Ovary (tissue), 9 donors: ENCODE data around the gene ADAMTS5. TPM values are rescaled to one million over a fixed set of nuclear protein-coding genes. Genes with fewer than 3 reads are reported as not detected.

ENCODE experiments used
- DNase-seq, 5 donors: peaks; one replicate each; pipeline ENCODE4 v3.0.0-alpha.2; 2019 to 2020
- H3K27ac ChIP-seq, 2 donors: fragments of 200-600 bp; one replicate each; pipeline versions ENCODE4 v1.5.1 to v1.8.0; 2019 to 2022
- H3K27me3 ChIP-seq: fragments of 200-600 bp; one replicate; pipeline ENCODE4 v1.8.0; 2022
- H3K36me3 ChIP-seq: fragments of 200-600 bp; sonication (generic); one replicate; pipeline ENCODE4 v1.5.1; 2019
- H3K4me1 ChIP-seq: one replicate; pipeline ENCODE4 v1.8.1; 2013; ENCODE audit warnings: mild to moderate bottlenecking, moderate library complexity; ENCODE audit not compliant: insufficient read depth
- H3K4me3 ChIP-seq: fragments of 200-600 bp; sonication (generic); one replicate; pipeline ENCODE4 v1.5.1; 2017
- H3K9me3 ChIP-seq, 2 donors: fragments of 200-600 bp in 1 of 2; sonication (generic) in 1 of 2; one replicate each; pipeline versions ENCODE4 v1.5.1 to v1.8.1; 2013 to 2019; ENCODE audit warnings: mild to moderate bottlenecking in 1 of 2, moderate library complexity in 1 of 2
- CTCF ChIP-seq, 3 donors: fragments of 450-650 bp in 2 of 3; fragments of 200-600 bp in 1 of 3; IDR thresholded peaks; one replicate each; pipeline versions ENCODE4 v1.5.1 to v1.8.0; 2016 to 2022; ENCODE audit warnings: antibody characterized with exemption in 3 of 3, mild to moderate bottlenecking in 1 of 3
- EP300 ChIP-seq: sonication (generic); formaldehyde crosslinking; IDR thresholded peaks from one replicate; pipeline ENCODE4 v1.6.1; 2017; ENCODE audit warnings: antibody characterized with exemption
- POLR2A ChIP-seq: fragments of 450-650 bp; IDR thresholded peaks from one replicate; pipeline ENCODE4 v1.6.1; 2017; ENCODE audit warnings: antibody characterized with exemption, mild to moderate bottlenecking, moderate library complexity
- WGBS, 3 donors: extraction: QIAGEN DNeasy Blood & Tissue Kit in 1 of 3; methylation state at CpG; one replicate each; pipeline versions ENCODE4 v1.1.5 to v1.1.7; 2013 to 2017; 5-methylcytosine and 5-hydroxymethylcytosine counted together
- intact Hi-C, 4 donors: fragments of 100-400 bp; cut with DNase I; formaldehyde crosslinking; loops; one replicate each; pipeline versions ENCODE4 v1.11.0 to v1.15.1; 2022 to 2023
- polyA plus RNA-seq, 2 donors: library from polyadenylated mRNA; stranded (reverse); fragments of 200-250 nt in 1 of 2; fragments of 350-450 nt in 1 of 2; fragmentation: Illumina TruSeq in 1 of 2; extraction: RNeasy Lipid Tissue Mini Kit (QIAGEN cat#74804) in 1 of 2; gene quantifications; one replicate each; pipeline ENCODE4 v1.2.3, GENCODE V29; 2013 to 2014
- total RNA-seq, 7 donors: library from RNA; depleted of rRNA in 2 of 7; stranded (reverse); fragments of >200 nt in 2 of 7; fragmentation: NEBNext Ultra II Directional in 3 of 7; extraction: Animal tissue kit (Norgen Biotek cat#: 25700) in 3 of 7; gene quantifications; one replicate each; pipeline versions ENCODE4 v1.1.0 to v1.2.4, GENCODE V29; 2016 to 2023
- donor health status: DM: no; HTN: no; CAD: no; lungs with moderate emphysema.
- donor health status: DM: no; HTN: no; CAD: no.
- donor health status: Bipolar disorder and iron deficiency.
- donor health status: DM: yes; HTN: yes; CAD: no.
- donor health status: DM: no; HTN: no; CAD: no.
- donor health status: DM: yes; HTN: yes; CAD: no.

ADAMTS5 gene
- total and polyA plus RNA-seq, 9 donors: 9.2 to 37.3 (median 21.0) TPM

DNA sequence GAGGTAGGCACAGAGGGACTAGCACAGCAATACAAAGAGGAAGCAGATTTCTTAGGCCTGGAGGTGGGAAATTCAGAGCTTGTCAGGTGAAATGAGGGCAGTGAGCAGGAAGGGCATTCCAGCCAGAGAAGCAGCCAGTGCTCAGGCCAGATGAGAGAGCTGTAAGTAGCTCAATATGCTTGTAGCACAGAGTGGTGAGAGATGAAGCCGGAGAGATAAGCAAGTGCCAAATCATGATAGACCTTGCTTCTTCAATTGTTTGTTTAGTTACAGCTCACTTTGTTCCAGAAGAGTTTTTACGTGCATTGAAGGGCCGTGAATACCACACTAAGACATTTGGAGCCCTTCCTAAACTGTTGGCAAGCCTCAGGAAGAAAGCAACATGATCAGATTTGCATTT, 79.6 kb downstream of the ADAMTS5 start:
- Histone ChIP-seq H3K9me3 (no peaks in the 10 kb centered on the region), H3K27ac (no peak overlapping the region), H3K36me3 (no peaks in the 10 kb centered on the region), H3K27me3 (no peaks in the 10 kb centered on the region), H3K4me1 (peaks cover 2% of the 10 kb centered on the region), H3K4me3 (no peak overlapping the region)
- intact Hi-C loops: no loop called here
- no peak for DNase-seq
- TF ChIP-seq EP300: no peak
- TF ChIP-seq POLR2A: no peak
- no peak for TF ChIP-seq CTCF (IDR thresholded peaks at IDR 0.05)
- 76 to 98% (median 93%) methylated on average over 3 of the region's 3 CpGs for WGBS, 3 donors

DNA sequence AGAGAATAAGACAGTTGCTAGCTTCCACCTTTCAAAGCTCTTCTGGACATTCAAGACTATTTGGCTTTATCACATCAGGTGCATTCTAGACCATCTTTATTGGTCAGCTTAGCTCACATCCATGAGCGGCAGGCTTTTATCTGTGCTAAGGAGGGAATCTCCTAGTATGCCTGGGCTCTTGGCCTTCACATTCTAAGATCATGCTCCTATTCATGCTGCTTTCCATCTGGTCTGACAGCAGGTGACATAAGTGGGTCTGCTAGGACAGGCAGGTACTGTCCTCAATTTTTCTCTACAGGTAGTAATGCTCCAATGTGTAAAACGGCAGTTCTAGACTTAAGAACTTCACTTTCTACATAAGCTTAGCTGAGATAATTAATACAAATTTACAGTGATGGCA, 82.5 kb downstream of the ADAMTS5 start:
- Histone ChIP-seq H3K9me3 (no peaks in the 10 kb centered on the region), H3K4me3 (no peak overlapping the region), H3K27ac (no peak overlapping the region), H3K4me1 (peaks cover 2% of the 10 kb centered on the region), H3K27me3 (no peaks in the 10 kb centered on the region), H3K36me3 (no peaks in the 10 kb centered on the region)
- TF ChIP-seq EP300 (no peak), CTCF (IDR thresholded peaks at IDR 0.05) (no peak), POLR2A (no peak)
- WGBS, 3 donors: 94 to 100% (median 96%) methylated on average over 2 of the region's 2 CpGs
- intact Hi-C loops: no loop called here
- DNase-seq: no peak

DNA sequence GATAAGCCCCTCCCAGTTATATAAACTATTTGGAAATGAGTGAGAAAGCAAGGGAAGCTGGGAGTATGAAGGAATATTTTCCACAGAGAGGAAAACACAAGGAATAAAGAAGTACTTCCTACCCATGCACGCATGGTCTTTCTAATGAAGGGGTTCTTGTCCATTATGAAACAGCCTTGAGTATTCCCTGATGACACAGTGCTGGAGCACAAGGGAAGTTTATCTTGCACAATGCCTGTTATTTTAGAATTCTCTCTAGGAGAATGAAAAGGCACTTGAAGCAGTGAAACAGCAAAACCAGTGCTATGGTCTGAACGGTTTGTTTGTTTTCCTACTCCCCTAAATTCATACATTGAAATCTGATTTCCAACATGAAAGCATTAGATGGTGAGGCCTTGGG, 83.1 kb downstream of the ADAMTS5 start:
- H3K9me3 ChIP-seq: no peaks in the 10 kb centered on the region
- TF ChIP-seq CTCF (IDR thresholded peaks at IDR 0.05): no peak
- no peak for TF ChIP-seq EP300
- TF ChIP-seq POLR2A: no peak
- H3K36me3 ChIP-seq: no peaks in the 10 kb centered on the region
- peaks cover 2% of the 10 kb centered on the region for H3K4me1 ChIP-seq
- H3K27ac ChIP-seq: no peak overlapping the region
- no peaks in the 10 kb centered on the region for H3K27me3 ChIP-seq
- 75 to 77% (median 76%) methylated on average over 2 of the region's 2 CpGs for WGBS, 3 donors
- no peak for DNase-seq
- H3K4me3 ChIP-seq: no peak overlapping the region
- intact Hi-C loops: no loop called here

- 49 to 65% (median 57%) methylated on average over 4 of the region's 4 CpGs for WGBS, 3 donors
- no peak for DNase-seq
- H3K4me3 ChIP-seq: no peak overlapping the region
- TF ChIP-seq CTCF (IDR thresholded peaks at IDR 0.05) (no peak), EP300 (no peak), POLR2A (no peak)
- H3K27me3 ChIP-seq: no peaks in the 10 kb centered on the region
- intact Hi-C loops: no loop called here
- no peaks in the 10 kb centered on the region for H3K9me3 ChIP-seq
- no peaks in the 10 kb centered on the region for H3K4me1 ChIP-seq
- no peak overlapping the region for H3K27ac ChIP-seq
- no peaks in the 10 kb centered on the region for H3K36me3 ChIP-seq
Measured at GRCh38 chr21:26881504-26882228, 85.2 kb downstream of the ADAMTS5 start.
